ENCODE data around the gene VAT1L. TPM values are rescaled to one million over a fixed set of nuclear protein-coding genes. Genes with fewer than 3 reads are reported as not detected.

The VAT1L gene
- total RNA-seq, 2 donors from 2014 or later, result 0.33 to 2.3 TPM

DNA sequence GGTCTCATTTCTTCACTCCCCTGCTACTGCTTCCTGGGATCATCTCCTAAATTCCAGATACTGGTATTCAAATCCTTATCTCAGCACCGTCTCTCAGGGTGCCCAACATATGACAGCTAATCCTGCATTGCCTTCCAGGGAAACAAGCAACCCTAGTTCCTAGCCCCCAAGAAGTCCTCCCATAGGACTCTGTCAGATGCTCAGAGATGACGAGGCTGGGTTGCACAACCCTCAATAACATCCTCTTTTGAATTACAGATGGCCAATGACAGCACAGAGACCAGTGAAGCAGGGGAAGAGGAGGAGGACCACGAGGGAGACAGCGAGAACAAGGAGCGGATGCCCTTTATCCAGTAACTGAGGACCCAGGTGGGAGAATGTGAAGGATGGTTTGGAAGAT, 189.0 kb downstream of the VAT1L start:
- ATAC-seq, result no peak
- Histone ChIP-seq H3K27ac (no peak overlapping the region), H3K4me1 (no peaks in the 10 kb centered on the region), H3K27me3 (no peaks in the 10 kb centered on the region), H3K9me3 (no peaks in the 10 kb centered on the region), H3K4me3 (no peak overlapping the region), H3K36me3 (replicated peaks in 1 of 2; ENCODE audit: insufficient read depth in 1 of 2, low read depth in 2 of 2) (no peaks in the 10 kb centered on the region)
- no peak for TF ChIP-seq POLR2A (IDR thresholded peaks at IDR 0.05)
- TF ChIP-seq CTCF (IDR thresholded peaks at IDR 0.05), result no peak
- intact Hi-C loops (cut with DNase I), result no loop called here
- WGBS, 2 donors, result 51 to 54% methylated on average over 5 of the region's 5 CpGs
- no peak for DNase-seq

DNA sequence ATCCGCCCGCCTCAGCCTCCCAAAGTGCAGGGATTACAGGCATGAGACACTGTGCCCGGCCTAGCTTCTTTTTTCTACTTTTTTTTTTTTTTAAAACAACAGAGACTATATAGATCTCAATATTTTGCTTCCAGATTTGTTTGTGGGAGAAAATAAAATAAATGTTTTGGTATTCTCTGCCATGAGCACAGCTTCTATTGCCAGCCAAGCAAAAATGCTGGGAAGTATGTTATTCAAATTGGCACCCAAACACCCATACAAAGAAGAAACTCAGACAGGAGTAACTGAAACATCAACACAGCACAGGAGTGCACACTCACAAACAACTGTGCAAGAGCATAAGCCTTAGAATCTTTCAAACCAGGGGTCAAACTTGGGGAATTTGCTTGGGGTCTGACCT, 196.7 kb downstream of the VAT1L start:
- intact Hi-C loops (cut with DNase I), result no loop called here
- 74 to 82% methylated on average over 3 of the region's 3 CpGs for WGBS, 2 donors
- no peak overlapping the region for H3K27ac ChIP-seq
- H3K4me1 ChIP-seq, result no peaks in the 10 kb centered on the region
- no peaks in the 10 kb centered on the region for H3K9me3 ChIP-seq
- DNase-seq, result no peak
- H3K36me3 ChIP-seq (replicated peaks in 1 of 2; ENCODE audit: insufficient read depth in 1 of 2, low read depth in 2 of 2), result no peaks in the 10 kb centered on the region
- ATAC-seq, result no peak
- TF ChIP-seq CTCF (IDR thresholded peaks at IDR 0.05) (no peak), POLR2A (IDR thresholded peaks at IDR 0.05) (no peak)
- H3K27me3 ChIP-seq, result peaks cover 0 to 4% of the 10 kb centered on the region in 2 donors
- no peak overlapping the region for H3K4me3 ChIP-seq

DNA sequence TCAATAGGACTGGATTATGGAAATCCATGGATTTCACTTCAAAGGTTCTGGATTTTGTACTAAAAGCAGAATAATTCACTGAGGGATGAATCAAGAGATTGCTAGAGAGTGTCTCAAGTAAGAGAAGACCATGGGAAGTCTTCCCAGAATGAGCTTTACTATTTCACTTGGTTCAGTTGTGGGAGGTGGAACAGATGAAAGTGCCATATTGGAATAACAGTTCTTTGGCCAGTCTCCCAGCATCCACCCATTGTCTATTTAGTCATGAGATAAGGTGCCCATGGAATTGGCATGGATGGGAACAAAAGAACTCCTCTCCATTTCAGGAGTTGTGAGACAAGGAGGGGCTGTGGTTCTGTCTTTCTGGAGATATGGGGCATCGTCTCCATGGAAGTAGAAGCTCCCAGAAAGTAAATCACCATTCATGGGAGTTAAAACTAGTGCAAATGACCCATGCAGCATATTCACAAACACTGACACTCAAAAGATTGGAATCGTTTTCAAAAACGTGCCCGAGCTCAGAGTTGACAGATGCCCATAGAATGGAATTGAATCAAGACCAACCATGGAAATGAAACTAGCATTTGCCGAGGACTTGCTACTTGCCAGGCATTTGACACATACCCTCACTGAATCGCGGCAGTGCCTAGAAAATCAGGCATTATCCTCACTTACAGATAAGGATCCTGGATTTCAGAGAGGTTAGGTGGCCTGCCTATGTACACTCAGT, 197.8 kb downstream of the VAT1L start:
- H3K9me3 ChIP-seq, result no peaks in the 10 kb centered on the region
- no peak for DNase-seq
- peaks cover 0 to 4% of the 10 kb centered on the region in 2 donors for H3K27me3 ChIP-seq
- H3K27ac ChIP-seq, result no peak overlapping the region
- H3K4me3 ChIP-seq, result no peak overlapping the region
- no peak for ATAC-seq
- 72 to 77% methylated on average over 7 of the region's 7 CpGs for WGBS, 2 donors
- no peaks in the 10 kb centered on the region for H3K4me1 ChIP-seq
- TF ChIP-seq CTCF (IDR thresholded peaks at IDR 0.05), result no peak
- no peak for TF ChIP-seq POLR2A (IDR thresholded peaks at IDR 0.05)
- intact Hi-C loops (cut with DNase I), result no loop called here
- H3K36me3 ChIP-seq (replicated peaks in 1 of 2; ENCODE audit: insufficient read depth in 1 of 2, low read depth in 2 of 2), result no peaks in the 10 kb centered on the region

GRCh38 chr16:77987810-77988209, 199.4 kb downstream of the VAT1L start:
- Histone ChIP-seq H3K4me1 (no peaks in the 10 kb centered on the region), H3K4me3 (no peak overlapping the region), H3K27me3 (peaks cover 0 to 4% of the 10 kb centered on the region in 2 donors), H3K36me3 (replicated peaks in 1 of 2; ENCODE audit: insufficient read depth in 1 of 2, low read depth in 2 of 2) (no peaks in the 10 kb centered on the region), H3K27ac (no peak overlapping the region), H3K9me3 (no peaks in the 10 kb centered on the region)
- whole genome bisulfite sequencing, 2 donors, result 9 to 31% methylated on average over 2 of the region's 2 CpGs
- no peak for TF ChIP-seq POLR2A (IDR thresholded peaks at IDR 0.05)
- TF ChIP-seq CTCF (IDR thresholded peaks at IDR 0.05), result no peak
- intact Hi-C loops (cut with DNase I), result no loop called here
- DNase-seq (no peak), ATAC-seq (no peak)

- DNase-seq, result no peak
- Histone ChIP-seq H3K4me3 (no peak overlapping the region), H3K9me3 (no peaks in the 10 kb centered on the region), H3K27ac (no peak overlapping the region), H3K27me3 (peaks cover 0 to 4% of the 10 kb centered on the region in 2 donors), H3K4me1 (no peaks in the 10 kb centered on the region), H3K36me3 (replicated peaks in 1 of 2; ENCODE audit: insufficient read depth in 1 of 2, low read depth in 2 of 2) (no peaks in the 10 kb centered on the region)
- ATAC-seq, result no peak
- TF ChIP-seq POLR2A (IDR thresholded peaks at IDR 0.05), result no peak
- no peak for TF ChIP-seq CTCF (IDR thresholded peaks at IDR 0.05)
- WGBS, 2 donors, result 67 to 71% methylated on average over 4 of the region's 4 CpGs
- intact Hi-C loops (cut with DNase I), result no loop called here
Measured at GRCh38 chr16:77989846-77990245, 201.5 kb downstream of the VAT1L start.
